DOHH2 (cell line): Measurements from ENCODE around the gene SYNE1.

ENCODE experiments used
- CTCF ChIP-seq: fragments of 200-600 bp; sonication (generic); IDR thresholded peaks from one replicate; pipeline ENCODE4 v1.5.1; 2014; ENCODE audit warnings: antibody characterized with exemption, mild to moderate bottlenecking, low read depth, low read length; ENCODE audit not compliant: poor library complexity, severe bottlenecking
- EZH2phosphoT487 ChIP-seq: fragments of 200-600 bp; sonication (generic); IDR thresholded peaks from 2 replicates; pipeline ENCODE4 v1.6.1; 2017; ENCODE audit warnings: borderline replicate concordance, mild to moderate bottlenecking, antibody characterized with exemption, low read length, moderate library complexity, mixed read lengths

GRCh38 chr6:152290693-152291092, 346.5 kb downstream of the SYNE1 start:
- TF ChIP-seq CTCF (no peak), EZH2phosphoT487 (no peak)
